K562 (cell line): ENCODE results near the gene LIN28B. TPM values are rescaled to one million over a fixed set of nuclear protein-coding genes. Genes with fewer than 3 reads are reported as not detected.

Experiments
- ADNP ChIP-seq: fragments of 200-800 bp; sonication (Bioruptor generic); IDR thresholded peaks from 2 replicates; pipeline ENCODE4 v1.6.1; 2016; ENCODE audit warnings: missing genetic modification characterization, missing compliant biosample characterization
- CC2D1A ChIP-seq: fragments of 450-650 bp; IDR thresholded peaks from 2 replicates; pipeline ENCODE4 v1.6.1; 2017; ENCODE audit warnings: mild to moderate bottlenecking
- HDAC2 ChIP-seq: fragments of 450-650 bp; IDR thresholded peaks from 2 replicates; pipeline ENCODE4 v1.6.1; 2016; ENCODE audit warnings: mild to moderate bottlenecking
- KDM4B ChIP-seq, 2 experiments: fragments of 450-650 bp in 1 of 2; sonication (generic) in 1 of 2; IDR thresholded peaks; 2 replicates each; pipeline ENCODE4 v1.6.1; 2016 to 2017; ENCODE audit warnings: borderline replicate concordance in 2 of 2, antibody characterized with exemption in 1 of 2, low read depth in 1 of 2, mild to moderate bottlenecking in 1 of 2
- MNT ChIP-seq, 2 experiments: fragments of 450-650 bp; conservative IDR thresholded peaks; 2 replicates each; pipeline ENCODE4 v1.6.1; 2017; ENCODE audit warnings: mild to moderate bottlenecking in 2 of 2, moderate library complexity in 2 of 2
- MYC ChIP-seq, 2 experiments: fragments of 250-450 bp in 1 of 2; sonication (Bioruptor Pico) in 1 of 2; IDR thresholded peaks; 2 replicates each; pipeline versions ENCODE4 v1.5.1 to v1.6.1; 2012 to 2021; ENCODE audit warnings: low read depth in 2 of 2, borderline replicate concordance in 1 of 2, improper control_type of control experiment in 1 of 2, low read length in 1 of 2, mild to moderate bottlenecking in 1 of 2, moderate library complexity in 1 of 2
- NELFE ChIP-seq: IDR thresholded peaks from 2 replicates; pipeline ENCODE4 v1.6.1; 2011; ENCODE audit warnings: mild to moderate bottlenecking; ENCODE audit not compliant: insufficient read depth, insufficient read length
- OTX1 ChIP-seq: fragments of 450-650 bp; formaldehyde crosslinking; IDR thresholded peaks from 2 replicates; pipeline ENCODE4 v1.4.0; 2022; ENCODE audit warnings: mild to moderate bottlenecking
- SMAD4 ChIP-seq: fragments of 250-450 bp; sonication (Bioruptor Pico); conservative IDR thresholded peaks from 2 replicates; pipeline ENCODE4 v1.8.0; 2021; ENCODE audit warnings: inconsistent platforms, mild to moderate bottlenecking, moderate library complexity
- SOX6 ChIP-seq: fragments of 450-650 bp; IDR thresholded peaks from 2 replicates; pipeline ENCODE4 v1.6.1; 2014; ENCODE audit warnings: mild to moderate bottlenecking
- YY1 ChIP-seq, 3 experiments: IDR thresholded peaks; 2 replicates each; pipeline ENCODE4 v1.6.1; 2011; ENCODE audit warnings: low read length in 2 of 3, mild to moderate bottlenecking in 2 of 3, moderate library complexity in 2 of 3, borderline replicate concordance in 1 of 3, control low read depth in 1 of 3, low read depth in 1 of 3; ENCODE audit not compliant: insufficient read depth in 3 of 3, insufficient replicate concordance in 2 of 3, control insufficient read depth in 1 of 3, insufficient read length in 1 of 3; ENCODE audit errors: extremely low read depth in 1 of 3
- ZBTB5 ChIP-seq: fragments of 450-650 bp; IDR thresholded peaks from 2 replicates; pipeline ENCODE4 v1.6.1; 2017; ENCODE audit warnings: antibody characterized with exemption
- ZFP30 ChIP-seq: fragments of 250-450 bp; sonication (Bioruptor Pico); IDR thresholded peaks from 2 replicates; pipeline ENCODE4 v1.8.0; 2022; ENCODE audit warnings: moderate library complexity, mild to moderate bottlenecking, inconsistent platforms, borderline replicate concordance
- ZNF24 ChIP-seq: fragments of 450-650 bp; IDR thresholded peaks from 2 replicates; pipeline ENCODE4 v1.6.1; 2016
- ZNF764 ChIP-seq: fragments of 250-450 bp; sonication (Bioruptor Pico); IDR thresholded peaks from 2 replicates; pipeline ENCODE4 v1.4.0; 2020; ENCODE audit warnings: low read depth, mild to moderate bottlenecking, moderate library complexity
- polyA plus RNA-seq, 8 experiments: library from polyadenylated mRNA; depleted of rRNA in 4 of 8; stranded (reverse) in 5 of 8; unstranded in 3 of 8; fragments of >200 nt; fragmentation: Nextera tagmentation in 2 of 8; fragmentation: Illumina TruSeq in 1 of 8; extraction: Ambion mirVana in 2 of 8; extraction: Trizol in 1 of 8; gene quantifications; 2 replicates each; pipeline versions ENCODE4 v1.2.1 to v1.2.3, GENCODE V29; 2011 to 2014; ENCODE audit warnings: inconsistent platforms in 1 of 8, missing spikeins in 1 of 8
- total RNA-seq, 7 experiments: library from RNA; depleted of rRNA in 6 of 7; stranded (reverse); fragments of >200 nt in 6 of 7; fragmentation: Illumina TruSeq in 2 of 7; extraction: Trizol in 2 of 7; gene quantifications; 2 replicates each; pipeline versions ENCODE4 v1.2.1 to v1.2.3, GENCODE V29; 2011 to 2021; ENCODE audit warnings: low replicate concordance in 1 of 7
- TF ChIP-seq, protein P1 (sequence below), 2 experiments: IDR thresholded peaks; 2 replicates each; pipeline ENCODE4 v1.6.1; 2012; ENCODE audit warnings: improper control_type of control experiment in 2 of 2, low read depth in 2 of 2, low read length in 2 of 2, borderline replicate concordance in 1 of 2
- TF ChIP-seq, protein P2 (sequence below), 2 experiments: fragments of 200-800 bp in 1 of 2; sonication (Bioruptor generic) in 1 of 2; sonication (generic) in 1 of 2; formaldehyde crosslinking in 1 of 2; IDR thresholded peaks in 1 of 2; conservative IDR thresholded peaks in 1 of 2; 2 replicates each; pipeline versions ENCODE4 v1.5.0 to v1.6.1; 2016 to 2020; ENCODE audit warnings: missing compliant biosample characterization in 1 of 2, missing genetic modification characterization in 1 of 2, missing genetic modification reagents in 1 of 2

The LIN28B gene
- total and polyA plus RNA-seq, 9 of the 15 experiments (the other 6 are each of a cell fraction or from before 2014, with no cell fraction given), result 20.9 to 77.3 (median 42.1) TPM

DNA sequence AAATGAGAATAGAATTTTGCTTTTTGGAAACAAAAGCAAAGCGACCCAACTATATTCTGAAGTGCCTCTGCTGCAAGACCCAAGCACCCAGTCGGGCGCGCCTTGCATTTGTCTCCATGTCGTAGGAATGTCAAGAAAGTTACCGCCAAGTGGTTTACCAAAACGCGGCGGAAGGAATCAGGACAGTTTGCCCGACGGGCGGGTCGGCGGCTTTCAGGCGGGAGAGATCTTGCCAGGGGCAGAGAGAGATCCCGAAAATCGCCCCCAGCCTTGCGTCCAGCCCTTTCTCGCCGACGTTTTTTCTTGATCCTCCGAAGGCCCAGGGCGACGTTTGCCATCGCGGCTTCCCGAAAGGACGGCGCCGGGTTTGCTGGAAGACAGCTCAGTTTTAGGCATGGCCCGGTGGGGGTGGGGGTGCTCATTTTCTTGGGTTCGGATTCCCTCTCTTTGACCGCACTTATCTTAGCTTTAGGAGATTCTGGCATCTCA lies 4.0 kb upstream of the LIN28B start (continued):
- TF ChIP-seq, protein P1, sequence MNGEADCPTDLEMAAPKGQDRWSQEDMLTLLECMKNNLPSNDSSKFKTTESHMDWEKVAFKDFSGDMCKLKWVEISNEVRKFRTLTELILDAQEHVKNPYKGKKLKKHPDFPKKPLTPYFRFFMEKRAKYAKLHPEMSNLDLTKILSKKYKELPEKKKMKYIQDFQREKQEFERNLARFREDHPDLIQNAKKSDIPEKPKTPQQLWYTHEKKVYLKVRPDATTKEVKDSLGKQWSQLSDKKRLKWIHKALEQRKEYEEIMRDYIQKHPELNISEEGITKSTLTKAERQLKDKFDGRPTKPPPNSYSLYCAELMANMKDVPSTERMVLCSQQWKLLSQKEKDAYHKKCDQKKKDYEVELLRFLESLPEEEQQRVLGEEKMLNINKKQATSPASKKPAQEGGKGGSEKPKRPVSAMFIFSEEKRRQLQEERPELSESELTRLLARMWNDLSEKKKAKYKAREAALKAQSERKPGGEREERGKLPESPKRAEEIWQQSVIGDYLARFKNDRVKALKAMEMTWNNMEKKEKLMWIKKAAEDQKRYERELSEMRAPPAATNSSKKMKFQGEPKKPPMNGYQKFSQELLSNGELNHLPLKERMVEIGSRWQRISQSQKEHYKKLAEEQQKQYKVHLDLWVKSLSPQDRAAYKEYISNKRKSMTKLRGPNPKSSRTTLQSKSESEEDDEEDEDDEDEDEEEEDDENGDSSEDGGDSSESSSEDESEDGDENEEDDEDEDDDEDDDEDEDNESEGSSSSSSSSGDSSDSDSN (IDR thresholded peaks at IDR 0.05; ENCODE audit: borderline replicate concordance in 1 of 2, low read depth in 2 of 2, low read length in 2 of 2), result 0 out of 4 replicates have a peak, but pooled peaks have one; percentile 31 to 49
- TF ChIP-seq MYC (IDR thresholded peaks at IDR 0.05; ENCODE audit: low read depth, low read length) (0 out of 2 replicates have a peak, but pooled peaks have one; percentile 35), MYC (CRISPR knock-in tag; IDR thresholded peaks at IDR 0.05; ENCODE audit: borderline replicate concordance, low read depth) (no peak), NELFE (no peak), ZFP30 (CRISPR knock-in tag) (no peak), OTX1 (CRISPR knock-in tag) (peak; percentile 67; the same call in 1 of the 2 replicates), KDM4B (IDR thresholded peaks at IDR 0.05; ENCODE audit: borderline replicate concordance in 2 of 2, low read depth in 1 of 2) (no peak), HDAC2 (peak; percentile 58; the same call in 1 of the 2 replicates), ZNF24 (0 out of 2 replicates have a peak, but pooled peaks have one; percentile 17), ZNF764 (CRISPR knock-in tag) (no peak), SMAD4 (peak; percentile 63; the same call in 1 of the 2 replicates), ZBTB5 (no peak), CC2D1A (peak; percentile 34; the same call in 1 of the 2 replicates), SOX6 (peak; percentile 47), MNT (conservative IDR thresholded peaks at IDR 0.05) (peak; percentile 13 to 38; a peak in 2 of 4 replicates), ADNP (tag) (no peak), YY1 (IDR thresholded peaks at IDR 0.05; ENCODE audit: borderline replicate concordance in 1 of 3, control insufficient read depth in 1 of 3, extremely low read depth in 1 of 3, insufficient read depth in 3 of 3, insufficient read length in 1 of 3, insufficient replicate concordance in 2 of 3, low read depth in 1 of 3, low read length in 2 of 3) (peak in 2 of 3 experiments; percentile 20 to 53)
- TF ChIP-seq, protein P2, sequence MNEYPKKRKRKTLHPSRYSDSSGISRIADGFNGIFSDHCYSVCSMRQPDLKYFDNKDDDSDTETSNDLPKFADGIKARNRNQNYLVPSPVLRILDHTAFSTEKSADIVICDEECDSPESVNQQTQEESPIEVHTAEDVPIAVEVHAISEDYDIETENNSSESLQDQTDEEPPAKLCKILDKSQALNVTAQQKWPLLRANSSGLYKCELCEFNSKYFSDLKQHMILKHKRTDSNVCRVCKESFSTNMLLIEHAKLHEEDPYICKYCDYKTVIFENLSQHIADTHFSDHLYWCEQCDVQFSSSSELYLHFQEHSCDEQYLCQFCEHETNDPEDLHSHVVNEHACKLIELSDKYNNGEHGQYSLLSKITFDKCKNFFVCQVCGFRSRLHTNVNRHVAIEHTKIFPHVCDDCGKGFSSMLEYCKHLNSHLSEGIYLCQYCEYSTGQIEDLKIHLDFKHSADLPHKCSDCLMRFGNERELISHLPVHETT (CRISPR knock-in tag; conservative IDR thresholded peaks at IDR 0.05 in 1 of 2, IDR thresholded peaks at IDR 0.05 in 1 of 2), result 0 out of 4 replicates have a peak, but pooled peaks of 1 of the 2 experiments have one; percentile 19
